Retinal pigment epithelial cell (primary cell): ENCODE results near the gene RPL27.

Source experiments
- DNase-seq: peaks from one replicate; pipeline ENCODE4 v3.0.0-alpha.2; 2010; ENCODE audit warnings: low read depth
- H3K4me3 ChIP-seq: 2 replicates; pipeline ENCODE4 v1.5.1; 2011; ENCODE audit warnings: mild to moderate bottlenecking, low read length, control low read depth, moderate library complexity
- CTCF ChIP-seq: conservative IDR thresholded peaks from 2 replicates; pipeline ENCODE4 v1.5.1; 2011; ENCODE audit warnings: low read depth, low read length, control low read depth, inconsistent platforms

Gene RPL27

GRCh38 chr17:43030137-43030767 is 32.0 kb downstream of the RPL27 start:
- DNase-seq = no peak
- no peak overlapping the region for H3K4me3 ChIP-seq
- TF ChIP-seq CTCF = no peak

- DNase-seq = no peak
- TF ChIP-seq CTCF = no peak
- no peak overlapping the region for H3K4me3 ChIP-seq
Observed at GRCh38 chr17:43031666-43032065, 33.4 kb downstream of the RPL27 start.

GRCh38 chr17:43033948-43034881 is 36.0 kb downstream of the RPL27 start:
- H3K4me3 ChIP-seq = no peak overlapping the region
- TF ChIP-seq CTCF = no peak
- no peak for DNase-seq

GRCh38 chr17:43034894-43035293 is 36.7 kb downstream of the RPL27 start:
- no peak for DNase-seq
- H3K4me3 ChIP-seq = no peak overlapping the region
- TF ChIP-seq CTCF = no peak

- DNase-seq = no peak
- TF ChIP-seq CTCF = no peak
- no peak overlapping the region for H3K4me3 ChIP-seq
Observed at GRCh38 chr17:43039646-43040045, 41.4 kb downstream of the RPL27 start.

GRCh38 chr17:43040655-43041054 is 42.4 kb downstream of the RPL27 start:
- no peak for DNase-seq
- TF ChIP-seq CTCF = no peak
- H3K4me3 ChIP-seq = no peak overlapping the region
